ENCODE measurements around the gene A2M.

DNA sequence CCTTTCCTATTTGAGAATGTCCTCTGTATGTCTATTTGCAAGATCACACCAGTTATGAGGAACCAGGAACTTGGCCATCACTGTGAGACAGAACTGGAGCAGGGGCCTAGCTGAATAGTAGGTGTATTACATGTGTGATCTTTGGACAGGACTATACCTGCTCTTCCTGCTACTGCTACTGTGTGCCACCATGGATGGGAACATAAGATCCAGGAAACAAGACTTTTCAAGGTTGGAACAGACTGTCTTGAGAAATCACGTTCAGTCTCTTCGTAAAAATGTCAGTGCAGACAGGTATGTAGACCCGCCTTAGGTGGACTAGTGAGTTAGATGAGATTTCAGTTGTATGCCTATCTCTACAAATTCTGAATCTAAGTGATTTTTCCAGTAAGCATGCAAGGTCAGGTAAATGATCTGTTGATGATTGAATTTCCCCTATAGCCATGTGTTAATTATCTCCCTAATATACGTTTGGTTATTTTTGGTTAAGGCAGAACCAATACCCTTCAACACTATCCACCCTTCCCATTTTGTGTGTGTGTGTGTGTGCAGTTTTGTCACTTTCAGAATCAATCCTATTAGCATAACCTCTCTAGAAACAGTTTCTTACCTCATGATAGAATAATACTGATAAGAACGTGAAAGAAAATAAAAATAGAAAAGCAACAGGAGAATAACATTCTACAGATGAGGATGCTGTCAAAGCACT is 7.1 kb downstream of the A2M start:
- TF ChIP-seq, protein P1, sequence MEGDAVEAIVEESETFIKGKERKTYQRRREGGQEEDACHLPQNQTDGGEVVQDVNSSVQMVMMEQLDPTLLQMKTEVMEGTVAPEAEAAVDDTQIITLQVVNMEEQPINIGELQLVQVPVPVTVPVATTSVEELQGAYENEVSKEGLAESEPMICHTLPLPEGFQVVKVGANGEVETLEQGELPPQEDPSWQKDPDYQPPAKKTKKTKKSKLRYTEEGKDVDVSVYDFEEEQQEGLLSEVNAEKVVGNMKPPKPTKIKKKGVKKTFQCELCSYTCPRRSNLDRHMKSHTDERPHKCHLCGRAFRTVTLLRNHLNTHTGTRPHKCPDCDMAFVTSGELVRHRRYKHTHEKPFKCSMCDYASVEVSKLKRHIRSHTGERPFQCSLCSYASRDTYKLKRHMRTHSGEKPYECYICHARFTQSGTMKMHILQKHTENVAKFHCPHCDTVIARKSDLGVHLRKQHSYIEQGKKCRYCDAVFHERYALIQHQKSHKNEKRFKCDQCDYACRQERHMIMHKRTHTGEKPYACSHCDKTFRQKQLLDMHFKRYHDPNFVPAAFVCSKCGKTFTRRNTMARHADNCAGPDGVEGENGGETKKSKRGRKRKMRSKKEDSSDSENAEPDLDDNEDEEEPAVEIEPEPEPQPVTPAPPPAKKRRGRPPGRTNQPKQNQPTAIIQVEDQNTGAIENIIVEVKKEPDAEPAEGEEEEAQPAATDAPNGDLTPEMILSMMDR (conservative IDR thresholded peaks at IDR 0.05), result no peak
- TF ChIP-seq EZH2 (IDR thresholded peaks at IDR 0.05; ENCODE audit: low read depth), result no peak

Measured in PC-9 (cell line).